Lung microvascular endothelial cell (primary cell): ENCODE results near the gene IMMP2L. TPM values are rescaled to one million over a fixed set of nuclear protein-coding genes. Genes with fewer than 3 reads are reported as not detected.

Source experiments
- DNase-seq, 2 donors: peaks; one replicate each; pipeline versions ENCODE4 v3.0.0 to v3.0.0-alpha.2; 2010; ENCODE audit warnings: low read depth in 2 of 2
- total RNA-seq: library from RNA; depleted of rRNA; stranded (reverse); fragments of >200 nt; gene quantifications from 2 replicates; pipeline ENCODE4 v1.2.1, GENCODE V29; 2014

IMMP2L gene
- total RNA-seq, 1 donor from 2014 or later = 9.1 TPM

DNA sequence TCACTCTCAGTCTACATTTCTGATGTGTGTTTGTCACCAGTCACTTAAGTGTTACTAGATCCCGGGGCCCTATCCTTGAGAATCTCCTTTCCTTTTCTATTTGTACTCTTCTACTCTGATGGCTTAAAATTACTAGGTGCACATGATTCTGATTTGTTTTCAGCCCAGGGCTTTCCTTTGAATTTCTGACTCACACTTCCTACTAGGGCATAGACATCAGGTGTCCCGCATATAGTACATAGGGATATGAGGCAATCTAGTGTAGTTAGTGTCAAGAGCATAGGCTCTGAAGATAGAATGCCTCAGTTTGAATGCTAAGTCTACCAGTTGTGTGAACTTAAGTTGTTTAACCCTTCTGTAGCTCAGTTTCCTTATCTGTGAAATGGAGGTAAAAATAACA, 520.7 kb downstream of the IMMP2L start:
- peak; percentile 17 to 50 for DNase-seq

DNA sequence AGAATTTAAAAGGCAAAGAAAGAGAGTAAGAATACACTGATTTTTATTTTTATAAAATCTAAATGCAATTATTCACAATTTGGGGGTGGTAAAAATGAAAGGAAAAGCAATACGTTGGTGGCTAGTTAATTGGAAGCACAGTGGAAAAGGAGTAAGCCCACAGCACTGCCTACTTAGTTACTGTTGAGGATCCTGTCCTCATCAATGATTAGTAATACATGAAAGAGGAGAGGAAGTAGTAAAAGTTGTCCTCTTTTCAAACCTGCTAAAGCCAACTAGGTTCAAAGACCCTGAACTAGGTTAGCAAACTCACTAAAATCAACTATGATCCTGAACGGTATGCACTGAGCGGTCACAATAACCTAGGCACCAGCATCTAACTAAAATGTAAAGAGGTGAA, 524.1 kb downstream of the IMMP2L start:
- DNase-seq = no peak

GRCh38 chr7:111031916-111032315, 530.4 kb downstream of the IMMP2L start:
- no peak for DNase-seq

DNA sequence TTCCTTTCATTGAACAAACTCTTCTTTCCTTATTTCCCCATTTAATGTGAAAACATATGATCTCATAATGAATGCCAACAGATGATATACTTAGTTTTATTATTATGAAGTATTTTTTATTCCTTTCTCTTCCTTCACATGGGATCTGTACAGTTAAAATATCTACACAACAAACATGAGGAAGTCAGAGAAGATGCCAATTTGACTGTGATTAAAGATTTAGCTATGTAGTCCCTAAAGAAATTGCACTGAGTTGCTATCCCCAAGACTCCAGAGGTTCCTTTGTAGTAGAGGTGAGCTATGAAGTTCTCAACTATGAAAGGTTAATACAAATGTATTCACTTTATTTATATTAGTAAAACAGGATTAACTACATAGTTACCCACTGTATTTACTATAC, 532.0 kb downstream of the IMMP2L start:
- DNase-seq = peak in 1 of 2 donors; percentile 1

- DNase-seq = peak; percentile 23 to 52
Observed at GRCh38 chr7:111029574-111030251, 532.6 kb downstream of the IMMP2L start.

- no peak for DNase-seq
Observed at GRCh38 chr7:111029141-111029572, 533.1 kb downstream of the IMMP2L start.

- no peak for DNase-seq
Observed at GRCh38 chr7:111027396-111027795, 534.9 kb downstream of the IMMP2L start.

DNA sequence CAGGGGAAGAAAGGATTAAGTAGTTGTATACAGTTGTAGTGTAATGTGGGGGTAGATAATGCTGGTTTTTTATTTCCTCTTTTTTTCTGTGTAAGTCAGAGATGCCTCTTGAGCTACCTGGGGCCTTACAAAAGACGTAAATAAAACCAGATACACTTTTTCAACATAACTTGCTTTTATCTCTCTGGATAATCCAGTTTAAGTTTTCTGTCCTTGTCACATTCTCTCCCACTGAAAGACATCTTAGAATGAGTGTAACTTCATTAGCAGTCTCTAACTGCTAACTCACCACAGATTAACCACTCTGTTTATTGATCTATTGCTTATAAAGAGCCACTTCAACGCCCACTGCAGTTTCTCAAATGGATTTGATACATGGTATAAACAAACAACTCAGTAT, 535.5 kb downstream of the IMMP2L start:
- DNase-seq = no peak

GRCh38 chr7:111026343-111026742, 535.9 kb downstream of the IMMP2L start:
- no peak for DNase-seq

DNA sequence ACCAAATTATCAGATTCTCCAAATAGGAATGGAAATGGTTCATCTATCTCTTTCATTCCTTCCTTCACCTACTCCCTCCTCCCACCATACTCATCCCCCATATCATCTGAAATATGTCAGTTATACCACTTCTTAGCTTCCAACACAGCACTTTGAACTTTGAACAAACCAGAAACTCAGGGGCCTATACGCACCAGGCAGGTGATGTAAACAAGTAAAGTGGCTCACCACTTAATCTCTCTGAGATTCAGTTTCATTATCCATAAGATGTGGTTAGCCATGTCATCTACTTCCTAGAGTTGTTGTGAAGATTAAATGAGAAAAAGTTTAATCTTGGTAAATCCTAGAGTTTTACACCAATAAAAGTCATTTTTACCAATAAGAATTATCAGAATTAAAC, 537.3 kb downstream of the IMMP2L start:
- DNase-seq = no peak

GRCh38 chr7:111018960-111019736, 543.1 kb downstream of the IMMP2L start:
- DNase-seq = no peak

- no peak for DNase-seq
Observed at GRCh38 chr7:111018447-111018846, 543.8 kb downstream of the IMMP2L start.

GRCh38 chr7:111014079-111014478, 548.2 kb downstream of the IMMP2L start:
- no peak for DNase-seq

- DNase-seq = no peak
Observed at GRCh38 chr7:111012799-111013675, 549.3 kb downstream of the IMMP2L start.

GRCh38 chr7:111012149-111012548, 550.1 kb downstream of the IMMP2L start:
- DNase-seq = no peak

DNA sequence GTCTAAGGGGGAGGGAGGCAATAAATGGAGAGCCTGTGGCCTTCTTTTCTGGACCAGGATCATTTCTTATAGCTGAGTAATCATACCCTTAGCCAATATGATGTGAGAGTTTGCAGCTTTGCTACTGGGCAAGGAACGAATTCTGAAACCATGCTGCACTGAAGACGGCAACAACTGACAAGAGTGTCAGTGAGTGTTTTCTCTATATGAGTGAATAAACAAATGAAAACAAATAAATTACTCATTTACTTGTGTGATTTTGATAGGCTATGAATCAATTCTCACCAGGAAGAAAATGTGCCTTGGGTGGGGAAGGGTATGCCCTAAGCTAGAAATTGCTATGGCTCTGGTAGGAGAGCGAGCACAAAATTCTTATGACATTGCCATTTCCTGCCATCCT, 550.8 kb downstream of the IMMP2L start:
- no peak for DNase-seq

GRCh38 chr7:111010798-111011197, 551.5 kb downstream of the IMMP2L start:
- no peak for DNase-seq

- no peak for DNase-seq
Observed at GRCh38 chr7:111009526-111010040, 552.7 kb downstream of the IMMP2L start.

GRCh38 chr7:111006691-111007090, 555.6 kb downstream of the IMMP2L start:
- no peak for DNase-seq

DNA sequence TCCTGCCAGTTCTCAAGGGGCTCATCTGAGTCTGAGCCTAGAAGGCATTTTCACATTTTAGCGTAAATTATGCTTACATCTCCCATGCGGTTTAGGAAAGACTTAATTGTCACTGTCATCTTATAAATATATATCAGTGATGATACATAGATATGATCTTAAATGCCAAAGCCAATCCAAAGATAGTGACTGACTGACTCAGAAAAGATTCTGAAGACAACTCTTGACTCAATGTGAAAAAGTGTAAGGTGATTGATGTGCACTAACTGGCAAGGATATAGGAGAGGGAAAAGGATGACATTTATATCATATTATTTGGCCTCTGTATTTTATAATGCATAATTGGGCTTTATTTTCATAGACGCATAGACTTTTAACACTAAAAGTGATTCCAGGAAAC, 556.3 kb downstream of the IMMP2L start:
- DNase-seq = no peak

- no peak for DNase-seq
Observed at GRCh38 chr7:111005445-111005844, 556.8 kb downstream of the IMMP2L start.
